Pancreas (tissue), 10 donors: Measurements from ENCODE around the gene ELANE. TPM values are rescaled to one million over a fixed set of nuclear protein-coding genes. Genes with fewer than 3 reads are reported as not detected.

Source experiments
- ATAC-seq, 4 donors: fragments of 200-7000 bp; cut with Tn5 transposase; one replicate each; pipeline versions ENCODE4 v1.8.0 to v1.9.1; 2020; ENCODE audit warnings: mild to moderate bottlenecking in 4 of 4, moderate library complexity in 4 of 4
- DNase-seq, 6 donors: peaks; one replicate each; pipeline ENCODE4 v3.0.0-alpha.2; 2020
- FAIRE-seq: peaks from 2 replicates; lab custom pipeline; 2012; peaks lifted over from hg19 to GRCh38; lab: Jason Lieb, UNC
- H3K27ac ChIP-seq, 4 donors: fragments of 200-600 bp; sonication (generic); 1 replicate in 3 of 4; 2 replicates in 1 of 4; pipeline versions ENCODE4 v1.5.0 to v1.8.0; 2020
- H3K27me3 ChIP-seq, 4 donors: fragments of 200-600 bp; one replicate each; pipeline ENCODE4 v1.8.0; 2021
- H3K36me3 ChIP-seq, 3 donors: fragments of 200-600 bp; sonication (generic) in 1 of 3; one replicate each; pipeline versions ENCODE4 v1.5.0 to v1.8.0; 2020 to 2021
- H3K4me1 ChIP-seq, 3 donors: fragments of 200-600 bp; one replicate each; pipeline ENCODE4 v1.8.0; 2021
- H3K4me3 ChIP-seq, 4 donors: fragments of 200-600 bp; sonication (generic) in 2 of 4; one replicate each; pipeline versions ENCODE4 v1.5.0 to v1.8.0; 2020 to 2021
- H3K9me3 ChIP-seq, 4 donors: fragments of 200-600 bp; one replicate each; pipeline ENCODE4 v1.8.0; 2021
- CTCF ChIP-seq, 4 donors: fragments of 200-600 bp; sonication (generic) in 3 of 4; IDR thresholded peaks; one replicate each; pipeline versions ENCODE4 v1.5.0 to v1.8.0; 2021; ENCODE audit warnings: antibody characterized with exemption in 4 of 4
- WGBS, 2 donors: extraction: QIAGEN DNeasy Blood & Tissue Kit; methylation state at CpG; one replicate each; pipeline ENCODE4 v1.1.7; 2013; 5-methylcytosine and 5-hydroxymethylcytosine counted together
- intact Hi-C, 3 donors: fragments of 100-400 bp; cut with DNase I; formaldehyde crosslinking; loops; one replicate each; pipeline versions ENCODE4 v1.11.1 to v1.14.2; 2022
- polyA plus RNA-seq, 2 donors: library from polyadenylated mRNA; stranded (reverse); fragments of 200-250 nt; gene quantifications; one replicate each; pipeline ENCODE4 v1.2.3, GENCODE V29; 2013
- total RNA-seq, 6 donors: library from RNA; stranded (reverse); fragmentation: NEBNext Ultra II Directional in 4 of 6; extraction: Animal tissue kit (Norgen Biotek cat#: 25700) in 4 of 6; gene quantifications; one replicate each; pipeline versions ENCODE4 v1.2.1 to v1.2.4, GENCODE V29; 2021 to 2023
- donor health status: healthy with polysubstance abuse.
- donor health status: DM: no; HTN: no; CAD: no; lungs with moderate emphysema.
- donor health status: DM: no; HTN: no; CAD: no.
- donor health status: control.
- donor health status: control.
- donor health status: Bipolar disorder and iron deficiency.
- donor health status: DM: yes; HTN: yes; CAD: no.
- donor health status: DM: no; HTN: no; CAD: no.
- donor health status: DM: no; HTN: no; CAD: no.
- donor health status: DM: yes; HTN: yes; CAD: no.

Gene ELANE
- total and polyA plus RNA-seq, 8 donors: 0.16 to 0.57 (median 0.27) TPM; not detected in 4

GRCh38 chr19:884420-885211 is 32.5 kb downstream of the ELANE start:
- ATAC-seq: no peak
- DNase-seq: no peak
- TF ChIP-seq CTCF (IDR thresholded peaks at IDR 0.05): no peak
- H3K4me1 ChIP-seq: no peaks in the 10 kb centered on the region
- no peaks in the 10 kb centered on the region for H3K9me3 ChIP-seq
- intact Hi-C loops: no loop called here
- H3K36me3 ChIP-seq: peaks cover 2 to 57% (median 12%) of the 10 kb centered on the region in 3 donors
- no peak for FAIRE-seq
- H3K27me3 ChIP-seq: no peaks in the 10 kb centered on the region
- WGBS, 2 donors: 94 to 95% methylated on average over 47 to 51 of the region's 51 CpGs
- H3K27ac ChIP-seq: no peak overlapping the region
- no peak overlapping the region for H3K4me3 ChIP-seq

- TF ChIP-seq CTCF (IDR thresholded peaks at IDR 0.05): no peak
- peaks cover 4 to 52% (median 12%) of the 10 kb centered on the region in 3 donors for H3K36me3 ChIP-seq
- WGBS, 2 donors: 96 to 97% methylated on average over 55 to 64 of the region's 64 CpGs
- H3K4me1 ChIP-seq: no peaks in the 10 kb centered on the region
- no peaks in the 10 kb centered on the region for H3K27me3 ChIP-seq
- ATAC-seq (no peak), DNase-seq (peak in 2 of 6 donors; percentile 53 to 54), FAIRE-seq (no peak)
- intact Hi-C loops: no loop called here
- no peak overlapping the region for H3K4me3 ChIP-seq
- H3K27ac ChIP-seq: no peak overlapping the region
- H3K9me3 ChIP-seq: no peaks in the 10 kb centered on the region
Observed at GRCh38 chr19:885536-886224, 33.6 kb downstream of the ELANE start.

- Histone ChIP-seq H3K4me1 (peaks cover 0 to 4% (median 0%) of the 10 kb centered on the region in 3 donors), H3K9me3 (no peaks in the 10 kb centered on the region), H3K27ac (no peak overlapping the region), H3K36me3 (peaks cover 4 to 38% (median 6%) of the 10 kb centered on the region in 3 donors), H3K4me3 (no peak overlapping the region), H3K27me3 (no peaks in the 10 kb centered on the region)
- WGBS, 2 donors: 85 to 89% methylated on average over 16 of the region's 16 CpGs
- no peak for DNase-seq
- TF ChIP-seq CTCF (IDR thresholded peaks at IDR 0.05): no peak
- ATAC-seq: no peak
- intact Hi-C loops: no loop called here
- FAIRE-seq: no peak
Observed at GRCh38 chr19:887072-887471, 35.0 kb downstream of the ELANE start.

- intact Hi-C loops: no loop called here
- ATAC-seq: no peak
- Histone ChIP-seq H3K36me3 (peaks cover 2 to 37% (median 4%) of the 10 kb centered on the region in 3 donors), H3K27me3 (no peaks in the 10 kb centered on the region), H3K4me3 (no peak overlapping the region), H3K27ac (no peak overlapping the region), H3K4me1 (peaks cover 0 to 4% (median 0%) of the 10 kb centered on the region in 3 donors), H3K9me3 (no peaks in the 10 kb centered on the region)
- WGBS, 2 donors: 96 to 97% methylated on average over 10 of the region's 10 CpGs
- no peak for DNase-seq
- FAIRE-seq: no peak
- no peak for TF ChIP-seq CTCF (IDR thresholded peaks at IDR 0.05)
Observed at GRCh38 chr19:887599-887998, 35.5 kb downstream of the ELANE start.
